Effector CD4-positive, alpha-beta T cell (primary cell): Measurements from ENCODE around the gene PTPRE.
A peak's percentile ranks its signal among the peaks of the same experiment; 100 is the strongest.

Experiments
- DNase-seq: peaks from one replicate; pipeline ENCODE4 v3.0.0-alpha.2; 2020

PTPRE gene

GRCh38 chr10:128102480-128103228 is 195.8 kb downstream of the PTPRE start:
- DNase-seq: no peak

DNA sequence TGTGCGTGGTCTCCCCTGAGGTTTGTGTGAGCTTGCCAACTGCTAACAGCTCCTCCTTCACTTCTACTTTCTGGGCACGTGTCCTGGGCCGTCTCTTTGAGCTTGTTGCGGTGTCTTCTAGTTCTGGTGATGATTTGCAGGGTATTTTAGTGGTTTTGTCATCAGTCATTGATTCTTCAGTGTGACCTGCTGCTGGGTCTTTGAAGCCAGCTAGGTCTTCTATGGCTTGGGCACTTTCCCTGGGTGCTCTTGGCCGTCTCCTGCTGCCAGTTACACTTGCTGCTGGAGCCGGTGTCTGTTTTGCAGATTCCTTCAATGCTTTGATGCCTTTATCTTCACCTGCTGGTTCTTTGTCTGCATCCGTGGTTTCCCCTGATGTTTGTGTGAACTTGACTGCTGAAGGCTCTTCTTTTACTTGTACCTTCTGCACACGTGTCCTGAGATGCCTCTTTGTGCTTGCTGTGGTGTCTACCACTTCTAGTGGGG is 196.4 kb downstream of the PTPRE start:
- DNase-seq: no peak

- no peak for DNase-seq
Measured at GRCh38 chr10:128105383-128105782, 198.5 kb downstream of the PTPRE start.

DNA sequence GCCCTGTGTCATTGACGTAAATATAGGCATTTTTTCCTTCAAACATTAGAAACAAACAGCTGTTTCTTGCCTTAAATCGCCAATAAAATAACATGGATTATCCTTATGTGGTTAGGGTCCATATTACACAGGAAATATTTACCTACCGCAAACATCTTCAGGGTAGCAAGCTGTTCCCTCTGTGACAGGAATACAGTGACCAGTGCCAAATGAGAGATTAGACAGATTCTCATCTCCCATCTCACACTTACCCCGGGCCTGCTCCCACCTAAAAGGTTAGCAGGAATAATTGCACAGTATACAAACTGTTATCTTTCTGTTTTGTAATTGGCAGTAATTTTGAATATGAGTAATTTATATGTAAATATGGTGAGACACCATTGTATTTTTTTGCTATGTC is 202.8 kb downstream of the PTPRE start:
- DNase-seq: no peak

GRCh38 chr10:128110339-128110738 is 203.4 kb downstream of the PTPRE start:
- no peak for DNase-seq

DNA sequence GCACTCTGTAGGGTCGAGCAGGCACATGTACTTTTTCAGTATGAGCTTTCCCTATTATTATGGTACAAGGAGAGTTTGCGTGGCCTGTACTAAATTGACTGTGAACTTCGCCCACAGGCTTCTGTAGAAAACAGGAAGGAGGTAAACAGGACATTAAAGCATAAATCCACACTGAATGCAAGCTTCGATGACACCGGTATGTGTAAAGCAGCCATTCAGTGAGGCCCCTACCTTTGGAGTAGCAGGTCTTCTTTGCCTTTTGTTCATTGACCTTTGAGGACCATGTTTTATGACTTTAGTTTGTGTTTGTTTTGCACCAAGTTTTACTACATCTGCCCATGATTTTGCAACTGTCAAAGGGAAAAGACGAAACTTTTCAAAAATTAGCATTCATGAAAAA is 204.8 kb downstream of the PTPRE start:
- DNase-seq: no peak

DNA sequence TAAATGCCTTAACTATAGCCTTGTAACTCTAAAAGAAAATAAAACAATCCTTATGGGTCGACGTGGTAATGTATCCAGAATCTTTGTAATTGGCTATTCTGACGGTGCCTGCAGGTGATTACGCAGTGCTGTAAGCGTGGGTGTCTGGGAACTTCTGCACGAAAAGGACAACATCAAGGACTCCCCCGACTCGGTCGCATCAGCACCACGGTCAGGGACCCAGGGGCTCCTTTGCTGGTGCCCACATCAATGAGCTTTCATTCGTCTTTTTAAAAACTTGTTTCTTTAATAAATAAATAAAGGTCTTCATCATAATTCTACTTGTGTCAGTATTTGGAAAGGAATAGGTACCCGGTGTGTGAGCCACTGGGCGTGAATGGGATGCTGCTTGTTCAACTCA is 206.1 kb downstream of the PTPRE start:
- no peak for DNase-seq

- DNase-seq: no peak
Measured at GRCh38 chr10:128114901-128115300, 208.0 kb downstream of the PTPRE start.

- DNase-seq: no peak
Measured at GRCh38 chr10:128115356-128115755, 208.5 kb downstream of the PTPRE start.

DNA sequence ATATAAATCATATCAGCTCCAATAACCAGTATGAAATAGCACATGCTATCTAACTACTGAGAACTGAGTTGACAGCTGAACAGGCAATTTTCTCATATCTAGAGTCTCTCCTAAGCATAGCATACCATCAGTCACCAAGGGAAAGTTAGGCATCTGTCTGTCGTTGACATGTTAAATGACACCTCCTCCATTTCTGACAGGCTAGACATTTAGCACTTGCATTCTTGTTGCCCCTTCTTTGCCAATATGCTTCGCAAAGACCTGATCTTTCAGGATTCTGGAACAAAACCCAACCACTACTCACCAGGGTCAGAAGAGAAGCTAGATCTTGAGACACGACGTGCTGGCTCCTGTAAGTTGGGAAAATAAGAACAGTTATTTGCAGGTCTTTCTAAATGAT is 209.3 kb downstream of the PTPRE start:
- DNase-seq: no peak

DNA sequence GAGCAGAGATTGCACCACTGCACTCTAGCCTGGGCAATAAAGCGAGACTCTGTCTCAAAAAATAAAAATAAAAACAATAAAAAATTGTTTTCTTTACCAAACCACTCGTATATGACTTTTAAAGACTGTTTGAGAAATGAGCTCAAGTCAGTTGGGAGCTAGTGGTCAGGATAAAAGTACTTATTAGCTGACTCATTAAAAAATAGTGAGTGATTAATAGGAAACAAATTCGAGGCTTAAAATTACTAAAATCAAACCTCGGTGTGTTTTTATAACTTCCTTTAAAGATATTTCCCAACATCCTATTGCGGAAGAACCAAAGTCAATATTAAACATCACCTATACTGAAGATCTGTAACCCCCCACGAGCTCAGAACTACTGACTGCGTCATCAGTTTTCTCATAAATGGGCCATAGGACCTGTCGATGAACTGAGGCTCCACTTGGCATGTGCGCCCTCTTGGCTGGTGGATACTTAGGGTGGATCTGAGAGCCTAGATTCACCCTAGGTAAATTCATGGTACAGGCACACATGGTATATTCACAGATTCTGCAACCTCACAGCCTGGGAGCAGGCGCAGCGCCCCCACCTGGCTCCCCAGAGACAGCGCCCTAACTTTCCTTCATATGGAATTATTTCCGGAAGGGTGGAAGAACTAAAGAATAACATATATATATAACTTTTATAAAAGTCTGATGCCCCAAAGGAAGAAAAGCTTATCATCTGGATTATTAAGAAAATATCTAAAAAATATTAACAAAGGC is 210.1 kb downstream of the PTPRE start:
- no peak for DNase-seq

GRCh38 chr10:128121750-128122412 is 215.0 kb downstream of the PTPRE start:
- DNase-seq: no peak

DNA sequence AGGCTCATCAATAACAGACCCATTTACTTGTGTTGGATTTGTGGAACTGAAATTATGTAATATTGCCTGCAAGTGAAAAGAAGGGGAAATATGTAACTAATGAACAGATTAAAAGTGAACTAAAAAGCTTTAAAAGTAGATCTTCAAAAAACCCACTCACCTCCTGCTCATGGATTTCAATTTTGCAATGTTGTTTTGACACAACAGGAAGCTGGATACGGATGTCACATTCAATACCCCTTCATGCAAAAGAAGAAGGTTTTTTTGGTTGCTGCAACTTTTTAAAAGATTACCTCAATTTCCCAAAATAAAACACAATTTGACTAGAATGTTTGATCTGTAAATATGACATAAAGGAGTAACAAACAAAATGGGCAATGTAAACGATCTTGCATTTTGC is 216.0 kb downstream of the PTPRE start:
- no peak for DNase-seq

- no peak for DNase-seq
Measured at GRCh38 chr10:128123846-128124245, 216.9 kb downstream of the PTPRE start.

DNA sequence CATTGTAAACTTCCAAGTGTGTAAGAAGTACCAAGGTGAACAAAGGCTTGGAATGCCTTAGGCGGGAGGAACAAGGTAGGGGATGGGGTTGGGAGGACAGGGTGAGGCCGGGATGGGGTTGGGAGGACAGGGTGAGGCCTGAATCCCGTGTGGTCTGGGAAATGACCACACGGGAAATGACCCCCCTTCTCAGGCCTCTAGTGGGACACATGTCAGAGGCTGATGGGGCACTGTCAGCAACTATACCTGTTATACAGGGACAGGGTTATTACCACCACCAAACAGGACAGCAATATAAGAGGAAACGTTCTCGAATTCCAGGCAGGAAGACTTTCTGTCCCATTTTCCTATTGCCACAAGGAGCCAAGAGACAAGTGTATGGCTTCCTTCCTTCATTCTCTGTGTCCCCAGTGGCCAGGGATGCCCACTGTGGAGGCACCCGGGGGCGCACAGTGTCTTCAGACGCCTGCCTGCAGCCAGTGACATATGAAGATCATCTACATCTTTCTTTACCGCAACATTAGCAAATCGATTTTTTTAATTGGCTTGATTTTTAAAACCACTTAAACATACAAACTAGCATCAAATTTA is 218.0 kb downstream of the PTPRE start:
- no peak for DNase-seq

GRCh38 chr10:128125416-128125943 is 218.6 kb downstream of the PTPRE start:
- DNase-seq: no peak

DNA sequence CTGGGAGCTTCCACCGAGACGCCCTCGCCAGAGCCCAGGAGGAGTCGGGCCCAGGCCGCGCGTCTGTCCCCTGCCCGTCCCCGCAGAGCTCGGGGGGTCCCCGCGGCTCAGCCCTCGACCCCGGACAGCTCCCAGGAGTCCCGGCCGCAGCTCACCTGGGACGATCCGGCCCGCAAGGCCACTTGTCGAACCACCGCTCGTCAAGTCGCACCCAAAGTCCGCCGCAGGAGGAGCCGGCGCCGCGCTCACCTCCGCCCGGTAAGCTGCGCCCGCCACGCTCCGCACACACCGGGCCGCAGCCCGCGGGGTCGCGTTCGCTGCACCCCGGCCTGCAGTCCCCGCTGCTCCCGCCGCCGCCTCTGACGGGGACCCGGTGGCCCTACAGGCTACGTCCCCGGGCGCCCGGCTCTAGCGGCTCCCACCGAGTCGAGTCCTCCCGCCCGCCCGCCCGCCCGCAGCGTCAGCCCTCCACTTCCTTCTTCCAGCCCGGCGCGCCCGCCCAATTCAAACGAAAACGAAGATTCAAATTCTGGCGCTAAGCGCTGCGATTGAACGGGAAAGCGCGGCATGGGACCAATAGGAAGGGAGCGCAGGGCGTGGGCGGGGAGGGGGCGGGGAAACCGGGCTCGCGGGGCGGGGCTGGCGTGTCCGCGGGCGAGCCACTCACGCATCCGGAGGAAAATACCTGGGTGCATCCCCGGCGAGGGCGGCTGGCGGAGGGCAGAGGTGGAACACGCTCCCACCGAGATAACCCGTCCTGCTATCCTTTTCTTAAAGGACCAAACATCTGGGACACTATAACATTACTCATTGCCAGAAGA is 219.3 kb downstream of the PTPRE start, which contains the start of gene MKI67:
TSS of gene MKI67 (minus strand) at position 480 of the 821 bp plus-strand sequence. CDS start 756 bp downstream, outside the sequence.
- peak; percentile 84 for DNase-seq

DNA sequence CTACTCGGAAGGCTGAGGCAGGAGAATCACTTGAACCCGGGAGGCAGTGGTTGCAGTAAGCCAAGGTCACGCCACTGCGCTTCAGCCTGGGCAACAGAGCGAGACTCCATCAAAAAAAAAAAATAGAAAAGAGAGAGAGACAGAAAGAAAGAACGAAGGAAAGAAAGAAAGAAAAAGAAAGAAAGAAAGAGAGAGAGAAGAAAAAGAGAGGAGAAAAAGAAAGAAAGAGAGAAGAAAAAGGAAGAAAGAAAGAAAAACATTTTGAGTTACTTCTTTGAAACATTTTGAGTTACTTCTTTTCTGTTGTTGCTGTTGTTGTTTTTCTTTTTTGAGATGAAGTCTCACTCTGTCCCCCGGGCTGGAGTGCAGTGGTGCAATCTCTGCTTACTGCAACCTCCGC is 221.7 kb downstream of the PTPRE start:
- no peak for DNase-seq

DNA sequence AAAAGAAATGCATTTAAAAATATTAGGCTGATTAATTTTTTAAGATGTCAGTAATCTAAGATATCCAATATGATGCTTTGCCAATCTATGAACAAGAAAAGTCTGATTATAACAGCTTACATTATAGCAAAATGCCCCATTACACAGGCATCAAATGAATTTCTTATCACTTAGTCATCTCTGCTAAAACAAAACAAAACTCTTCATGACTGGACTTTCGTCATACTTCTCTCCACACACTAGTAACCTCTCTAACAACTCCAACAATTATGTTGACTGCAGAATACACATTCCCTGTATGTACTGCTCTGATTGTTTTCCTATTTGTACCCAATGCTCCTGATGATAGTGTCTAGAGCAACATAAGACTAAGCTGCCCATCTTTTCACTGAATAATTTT is 223.1 kb downstream of the PTPRE start:
- DNase-seq: no peak
